GOT3 (cell line): ENCODE data around the gene LENEP.
"Not testable (repeated sequence)": the region's sequence is repeated elsewhere in the genome, so short reads cannot be mapped to it uniquely, and the experiment has no call there.

Experiments
- DNase-seq: peaks from one replicate; lab custom pipeline; 2025; ENCODE audit warnings: mixed read lengths; lab: John Stamatoyannopoulos, UW

Gene LENEP

GRCh38 chr1:154974808-154975408, 18.5 kb upstream of the LENEP start:
- peak; percentile 92 for DNase-seq

- DNase-seq: no peak
Observed at GRCh38 chr1:154975409-154976059, 17.9 kb upstream of the LENEP start.

- not testable (repeated sequence) for DNase-seq
Observed at GRCh38 chr1:154977762-154978161, 15.6 kb upstream of the LENEP start.

GRCh38 chr1:154978360-154978759, 15.0 kb upstream of the LENEP start:
- DNase-seq: no peak

- no peak for DNase-seq
Observed at GRCh38 chr1:154982341-154982740, 11.0 kb upstream of the LENEP start.

GRCh38 chr1:154982897-154983648, 10.3 kb upstream of the LENEP start, which contains the start of gene FLAD1:
TSS of gene FLAD1 (plus strand) at chr1:154983344. CDS start at chr1:154983695, 351 bp downstream.
- DNase-seq: peak; percentile 84

GRCh38 chr1:154983776-154984466, 9.5 kb upstream of the LENEP start:
- no peak for DNase-seq

- DNase-seq: not testable (repeated sequence)
Observed at GRCh38 chr1:154986736-154987135, 6.7 kb upstream of the LENEP start.

- DNase-seq: no peak
Observed at GRCh38 chr1:154987326-154987725, 6.1 kb upstream of the LENEP start.

GRCh38 chr1:154988058-154988954, 5.1 kb upstream of the LENEP start:
- DNase-seq: no peak

- no peak for DNase-seq
Observed at GRCh38 chr1:154989195-154989860, 4.1 kb upstream of the LENEP start.

GRCh38 chr1:154990276-154990675, 3.1 kb upstream of the LENEP start:
- DNase-seq: no peak

- no peak for DNase-seq
Observed at GRCh38 chr1:154992721-154993571, 440 bp upstream of the LENEP start.

GRCh38 chr1:154994269-154994587, 842 bp downstream of the LENEP start:
- DNase-seq: no peak

- DNase-seq: no peak
Observed at GRCh38 chr1:154994591-154994990, 1.2 kb downstream of the LENEP start.

GRCh38 chr1:154995301-154995983, 2.1 kb downstream of the LENEP start:
- not testable (repeated sequence) for DNase-seq

GRCh38 chr1:154996966-154997701, 3.7 kb downstream of the LENEP start:
- DNase-seq: no peak

GRCh38 chr1:154998201-154998780, 4.9 kb downstream of the LENEP start:
- DNase-seq: no peak
